Testis (tissue), 3 donors: ENCODE measurements around the gene SMAP1. TPM values are rescaled to one million over a fixed set of nuclear protein-coding genes. Genes with fewer than 3 reads are reported as not detected.

Source experiments
- DNase-seq: peaks from one replicate; pipeline ENCODE4 v3.0.0-alpha.2; 2019
- H3K27ac ChIP-seq, 2 donors: fragments of 200-600 bp; sonication (generic); one replicate each; pipeline ENCODE4 v1.5.1; 2019
- H3K27me3 ChIP-seq: fragments of 200-600 bp; sonication (generic); one replicate; pipeline ENCODE4 v1.5.1; 2019
- H3K36me3 ChIP-seq: fragments of 200-600 bp; sonication (generic); one replicate; pipeline ENCODE4 v1.5.1; 2017; ENCODE audit warnings: low read depth; ENCODE audit errors: missing control alignments
- H3K4me1 ChIP-seq: fragments of 200-600 bp; sonication (generic); one replicate; pipeline ENCODE4 v1.5.1; 2019
- H3K4me3 ChIP-seq, 2 donors: fragments of 200-600 bp; sonication (generic); one replicate each; pipeline ENCODE4 v1.5.1; 2017 to 2019
- H3K9me3 ChIP-seq: fragments of 200-600 bp; sonication (generic); one replicate; pipeline ENCODE4 v1.5.1; 2017
- POLR2A ChIP-seq: fragments of 450-650 bp; IDR thresholded peaks from one replicate; pipeline ENCODE4 v1.6.1; 2017; ENCODE audit warnings: antibody characterized with exemption, mild to moderate bottlenecking, moderate library complexity
- WGBS, 2 donors: methylation state at CpG; one replicate each; pipeline ENCODE4 v1.1.5; 2018; 5-methylcytosine and 5-hydroxymethylcytosine counted together
- intact Hi-C: fragments of 100-400 bp; cut with DNase I; formaldehyde crosslinking; loops from one replicate; pipeline ENCODE4 v1.15.1; 2023; ENCODE audit warnings: low total_unique reads
- polyA plus RNA-seq: library from polyadenylated mRNA; stranded (reverse); fragments of 350-450 nt; fragmentation: Illumina TruSeq; extraction: RNeasy Lipid Tissue Mini Kit (QIAGEN cat#74804); gene quantifications from one replicate; pipeline ENCODE4 v1.2.3, GENCODE V29; 2014; ENCODE audit warnings: low read depth, low replicate concordance; ENCODE audit not compliant: insufficient read depth
- total RNA-seq, 2 donors: library from RNA; depleted of rRNA; stranded (reverse); fragments of >200 nt; gene quantifications; one replicate each; pipeline ENCODE4 v1.2.3, GENCODE V29; 2016
- TF ChIP-seq, protein P1 (sequence below), 3 experiments: fragments of 450-650 bp in 2 of 3; fragments of 200-600 bp in 1 of 3; sonication (generic) in 1 of 3; IDR thresholded peaks; one replicate each; pipeline ENCODE4 v1.5.1; 2016 to 2019; ENCODE audit warnings: antibody characterized with exemption in 3 of 3, mild to moderate bottlenecking in 2 of 3, moderate library complexity in 1 of 3

SMAP1 gene
- total and polyA plus RNA-seq, 3 donors from 2014 or later: 36.1 to 43.3 (median 41.6) TPM

DNA sequence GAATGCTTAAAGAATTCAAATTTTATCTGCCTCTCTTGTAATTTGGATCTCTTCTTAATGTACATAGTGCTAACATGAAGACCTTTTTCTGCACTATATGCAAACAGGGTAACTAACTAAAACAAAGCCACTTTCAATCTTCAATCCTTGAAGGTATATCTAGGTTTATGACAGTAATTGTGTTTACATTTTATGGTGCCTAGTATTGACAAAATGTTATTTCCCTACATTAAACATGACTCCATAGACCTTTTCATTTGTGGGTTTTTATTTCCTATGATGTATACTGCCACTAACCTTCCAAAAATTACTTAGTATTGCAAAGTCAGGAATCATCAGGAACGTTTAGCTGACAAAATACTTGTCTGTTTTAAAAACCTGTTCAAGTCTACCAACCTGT is 193.2 kb downstream of the SMAP1 start:
- no peak overlapping the region for H3K27ac ChIP-seq
- 82 to 86% methylated on average over 1 of the region's 1 CpG for WGBS, 2 donors
- no peak for DNase-seq
- no peak overlapping the region for H3K4me3 ChIP-seq
- intact Hi-C loops: no loop called here
- no peaks in the 10 kb centered on the region for H3K9me3 ChIP-seq
- TF ChIP-seq POLR2A: no peak
- TF ChIP-seq, protein P1, sequence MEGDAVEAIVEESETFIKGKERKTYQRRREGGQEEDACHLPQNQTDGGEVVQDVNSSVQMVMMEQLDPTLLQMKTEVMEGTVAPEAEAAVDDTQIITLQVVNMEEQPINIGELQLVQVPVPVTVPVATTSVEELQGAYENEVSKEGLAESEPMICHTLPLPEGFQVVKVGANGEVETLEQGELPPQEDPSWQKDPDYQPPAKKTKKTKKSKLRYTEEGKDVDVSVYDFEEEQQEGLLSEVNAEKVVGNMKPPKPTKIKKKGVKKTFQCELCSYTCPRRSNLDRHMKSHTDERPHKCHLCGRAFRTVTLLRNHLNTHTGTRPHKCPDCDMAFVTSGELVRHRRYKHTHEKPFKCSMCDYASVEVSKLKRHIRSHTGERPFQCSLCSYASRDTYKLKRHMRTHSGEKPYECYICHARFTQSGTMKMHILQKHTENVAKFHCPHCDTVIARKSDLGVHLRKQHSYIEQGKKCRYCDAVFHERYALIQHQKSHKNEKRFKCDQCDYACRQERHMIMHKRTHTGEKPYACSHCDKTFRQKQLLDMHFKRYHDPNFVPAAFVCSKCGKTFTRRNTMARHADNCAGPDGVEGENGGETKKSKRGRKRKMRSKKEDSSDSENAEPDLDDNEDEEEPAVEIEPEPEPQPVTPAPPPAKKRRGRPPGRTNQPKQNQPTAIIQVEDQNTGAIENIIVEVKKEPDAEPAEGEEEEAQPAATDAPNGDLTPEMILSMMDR (IDR thresholded peaks at IDR 0.05): no peak
- H3K4me1 ChIP-seq: no peaks in the 10 kb centered on the region
- H3K27me3 ChIP-seq: no peaks in the 10 kb centered on the region
- no peaks in the 10 kb centered on the region for H3K36me3 ChIP-seq

DNA sequence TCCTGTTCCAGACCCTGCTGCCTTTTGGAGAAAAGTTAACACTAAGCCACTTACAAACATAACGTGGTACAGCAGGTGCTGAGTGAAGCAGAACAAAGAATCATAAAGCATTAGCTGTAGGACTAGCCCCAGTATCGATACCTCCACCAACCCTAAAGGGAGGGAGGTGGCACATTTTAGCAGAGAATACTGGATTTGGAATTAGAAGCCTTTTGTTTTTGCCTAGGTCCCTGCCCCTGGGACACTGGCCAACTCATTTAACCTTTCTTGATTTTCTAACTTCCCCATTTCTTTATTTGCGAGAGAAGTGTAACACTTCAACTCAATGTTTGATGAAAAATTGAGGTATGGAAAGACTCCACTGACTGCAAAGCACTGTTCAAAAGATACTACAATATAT is 195.7 kb downstream of the SMAP1 start:
- no peaks in the 10 kb centered on the region for H3K4me1 ChIP-seq
- no peak for TF ChIP-seq POLR2A
- TF ChIP-seq, protein P1 (IDR thresholded peaks at IDR 0.05): no peak

DNA sequence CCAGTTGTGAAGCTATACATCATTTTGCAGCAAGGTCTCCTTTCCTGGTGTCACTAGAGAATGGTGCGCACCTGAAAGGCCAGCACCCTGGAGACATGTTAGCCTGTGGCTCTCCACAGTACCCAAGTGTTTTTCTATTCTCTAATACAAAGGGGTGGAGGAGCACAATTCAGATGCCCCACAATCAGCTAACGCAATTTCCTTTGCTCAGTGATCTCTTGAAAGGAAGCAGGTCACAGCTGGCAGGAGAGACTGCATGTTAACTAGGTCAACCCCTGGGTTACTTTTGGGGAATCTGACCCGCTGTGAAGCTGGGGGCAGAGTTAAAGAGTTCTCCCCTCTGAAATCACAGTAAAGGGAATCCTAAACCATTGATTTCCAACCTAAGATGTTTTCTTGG is 196.7 kb downstream of the SMAP1 start:
- intact Hi-C loops: no loop called here
- WGBS, 2 donors: 80 to 87% methylated on average over 3 of the region's 3 CpGs
- no peak overlapping the region for H3K4me3 ChIP-seq
- no peak overlapping the region for H3K27ac ChIP-seq
- H3K36me3 ChIP-seq: no peaks in the 10 kb centered on the region
- H3K27me3 ChIP-seq: no peaks in the 10 kb centered on the region
- no peaks in the 10 kb centered on the region for H3K9me3 ChIP-seq
- no peak for DNase-seq
- H3K4me1 ChIP-seq: no peaks in the 10 kb centered on the region
- no peak for TF ChIP-seq POLR2A

More for the DNA sequence above, 195.7 kb downstream of the SMAP1 start:
- DNase-seq: no peak
- H3K4me3 ChIP-seq: no peak overlapping the region
- WGBS, 2 donors: 78 to 81% methylated on average over 3 of the region's 3 CpGs
- no peaks in the 10 kb centered on the region for H3K36me3 ChIP-seq
- intact Hi-C loops: no loop called here
- H3K9me3 ChIP-seq: no peaks in the 10 kb centered on the region
- H3K27ac ChIP-seq: no peak overlapping the region
- H3K27me3 ChIP-seq: no peaks in the 10 kb centered on the region

DNA sequence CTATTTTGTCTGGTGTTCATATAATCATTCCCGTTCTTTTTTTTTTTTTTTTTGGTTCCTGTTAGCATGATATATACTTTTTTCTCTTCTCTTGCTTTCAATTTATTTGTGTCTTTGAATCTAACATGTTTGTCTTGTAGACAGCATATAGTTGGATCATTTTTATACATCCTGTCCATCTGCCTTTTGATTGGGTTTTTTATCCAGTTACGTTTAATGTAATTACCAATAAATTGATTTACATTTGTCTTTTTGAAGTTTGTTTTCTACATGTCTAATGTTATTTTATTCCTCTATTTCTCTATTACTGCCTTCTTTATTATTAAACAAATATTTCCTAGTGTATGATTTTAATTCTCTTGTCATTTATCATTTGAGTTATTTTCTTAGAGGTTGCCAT is 204.8 kb downstream of the SMAP1 start:
- Histone ChIP-seq H3K27me3 (no peaks in the 10 kb centered on the region), H3K27ac (no peak overlapping the region), H3K9me3 (no peaks in the 10 kb centered on the region), H3K4me3 (no peak overlapping the region), H3K36me3 (no peaks in the 10 kb centered on the region), H3K4me1 (no peaks in the 10 kb centered on the region)
- WGBS, 2 donors: 100% methylated on average over 2 of the region's 2 CpGs
- intact Hi-C loops: no loop called here
- no peak for DNase-seq
- TF ChIP-seq, protein P1 (IDR thresholded peaks at IDR 0.05): no peak

DNA sequence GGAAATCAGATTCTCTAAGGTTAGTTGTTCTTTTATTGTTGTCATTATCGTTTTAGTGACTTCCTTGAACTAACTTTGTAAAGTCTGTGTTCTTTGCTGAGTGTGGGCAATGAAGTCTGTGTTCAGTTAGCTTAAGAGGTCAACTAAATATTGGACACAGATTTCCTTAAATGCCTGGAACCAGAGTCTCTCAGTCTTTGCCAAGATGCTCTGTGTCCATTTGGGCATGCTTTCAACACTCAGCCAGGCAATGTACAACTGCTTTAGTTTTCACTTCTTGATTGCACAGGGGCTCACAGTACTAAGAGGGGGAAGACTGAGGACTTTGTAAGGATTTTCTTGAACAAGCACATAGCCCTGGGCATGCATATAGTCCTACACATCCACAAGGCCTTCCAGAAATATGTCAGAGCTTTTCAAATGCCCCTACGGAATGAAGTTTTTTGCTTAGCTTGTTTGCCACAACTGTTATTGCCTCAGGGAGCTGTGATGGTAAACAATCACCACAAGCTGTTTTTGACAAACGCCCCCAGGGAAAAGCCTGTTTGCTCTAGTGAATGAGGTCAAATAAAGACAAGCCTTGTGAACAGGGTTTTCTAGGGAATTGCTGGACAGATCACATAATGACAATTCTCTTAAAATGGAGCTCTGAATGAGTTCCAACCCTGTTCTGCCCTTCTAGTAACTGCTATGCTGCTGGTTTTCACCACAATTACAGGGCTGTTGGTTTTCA is 206.7 kb downstream of the SMAP1 start:
- no peak for TF ChIP-seq POLR2A
- TF ChIP-seq, protein P1 (IDR thresholded peaks at IDR 0.05): no peak
- no peaks in the 10 kb centered on the region for H3K36me3 ChIP-seq
- no peak for DNase-seq
- intact Hi-C loops: no loop called here
- H3K4me3 ChIP-seq: no peak overlapping the region
- H3K27ac ChIP-seq: no peak overlapping the region
- no peaks in the 10 kb centered on the region for H3K27me3 ChIP-seq
- 58 to 60% methylated on average over 3 of the region's 3 CpGs for WGBS, 2 donors
- no peaks in the 10 kb centered on the region for H3K4me1 ChIP-seq
- H3K9me3 ChIP-seq: no peaks in the 10 kb centered on the region
